DMS114 treated with DMSO at 0.1 percent for 48 hours (cell line): Measurements from ENCODE around the gene SMC5.
"Not testable (repeated sequence)": the region's sequence is repeated elsewhere in the genome, so short reads cannot be mapped to it uniquely, and the experiment has no call there.

Experiments
- DNase-seq: peaks from one replicate; lab custom pipeline; 2025; ENCODE audit not compliant: unreplicated experiment; lab: John Stamatoyannopoulos, UW

SMC5 gene

GRCh38 chr9:70355801-70356200, 97.0 kb downstream of the SMC5 start:
- no peak for DNase-seq

GRCh38 chr9:70362952-70363351, 104.2 kb downstream of the SMC5 start:
- no peak for DNase-seq

GRCh38 chr9:70363760-70364159, 105.0 kb downstream of the SMC5 start:
- DNase-seq, result no peak

GRCh38 chr9:70367305-70367930, 108.6 kb downstream of the SMC5 start:
- no peak for DNase-seq

- no peak for DNase-seq
Measured at GRCh38 chr9:70374962-70375618, 116.3 kb downstream of the SMC5 start.

- DNase-seq, result no peak
Measured at GRCh38 chr9:70382046-70382708, 123.4 kb downstream of the SMC5 start.

GRCh38 chr9:70382709-70383605, 124.2 kb downstream of the SMC5 start:
- no peak for DNase-seq

GRCh38 chr9:70385426-70385825, 126.6 kb downstream of the SMC5 start:
- DNase-seq, result no peak

GRCh38 chr9:70387663-70388062, 128.9 kb downstream of the SMC5 start:
- DNase-seq, result no peak

- DNase-seq, result no peak
Measured at GRCh38 chr9:70389188-70389587, 130.4 kb downstream of the SMC5 start.

GRCh38 chr9:70389621-70390266, 131.0 kb downstream of the SMC5 start:
- no peak for DNase-seq

GRCh38 chr9:70390933-70391341, 132.2 kb downstream of the SMC5 start:
- no peak for DNase-seq

- DNase-seq, result no peak
Measured at GRCh38 chr9:70392189-70392588, 133.4 kb downstream of the SMC5 start.

GRCh38 chr9:70392850-70393249, 134.1 kb downstream of the SMC5 start:
- no peak for DNase-seq

GRCh38 chr9:70395652-70396051, 136.9 kb downstream of the SMC5 start:
- no peak for DNase-seq

- no peak for DNase-seq
Measured at GRCh38 chr9:70398145-70398556, 139.4 kb downstream of the SMC5 start.

GRCh38 chr9:70399141-70399540, 140.4 kb downstream of the SMC5 start:
- DNase-seq, result no peak

GRCh38 chr9:70400107-70400892, 141.5 kb downstream of the SMC5 start:
- no peak for DNase-seq

GRCh38 chr9:70401241-70401640, 142.5 kb downstream of the SMC5 start:
- DNase-seq, result not testable (repeated sequence)

- no peak for DNase-seq
Measured at GRCh38 chr9:70402213-70402612, 143.4 kb downstream of the SMC5 start.
